ENCODE results near the gene SERPINE2. TPM values are rescaled to one million over a fixed set of nuclear protein-coding genes. Genes with fewer than 3 reads are reported as not detected.
"Not testable (repeated sequence)": the region's sequence is repeated elsewhere in the genome, so short reads cannot be mapped to it uniquely, and the experiment has no call there.

The SERPINE2 gene
- total RNA-seq, 2 experiments from 2014 or later, result 40.4 to 42.4 TPM

- DNase-seq (no peak), ATAC-seq (no peak)
- Mint-ChIP-seq H3K4me1 (ENCODE audit: low read depth) (peaks cover 26% of the 10 kb centered on the region), H3K27me3 (no peaks in the 10 kb centered on the region), H3K9me3 (no peaks in the 10 kb centered on the region), H3K27ac (no peak overlapping the region), H3K36me3 (ENCODE audit: low read depth) (no peaks in the 10 kb centered on the region), H3K4me3 (no peak overlapping the region)
- intact Hi-C loops (cut with micrococcal nuclease), result no loop called here
- POLR2A ChIA-PET, result no interaction called here
- CTCF ChIA-PET, result interaction anchor here (1.0 to 1.3 kb wide), 2 partner anchors 44 to 270 kb away, joined by 3 to 4 read pairs; no protein-coding TSS in a partner anchor
- TF ChIP-seq CTCF (IDR thresholded peaks at IDR 0.05), result no peak
Observed at GRCh38 chr2:224014336-224014735, 24.8 kb downstream of the SERPINE2 start.

- no peaks in the 10 kb centered on the region for H3K9me3 Mint-ChIP-seq
- CTCF ChIA-PET, result interaction anchor here (1.2 kb wide), 1 partner anchor 273 kb away, joined by 5 read pairs; no protein-coding TSS in a partner anchor
- POLR2A ChIA-PET, result no interaction called here
- no peak overlapping the region for H3K27ac Mint-ChIP-seq
- DNase-seq (no peak), ATAC-seq (no peak)
- no peaks in the 10 kb centered on the region for H3K27me3 Mint-ChIP-seq
- no peaks in the 10 kb centered on the region for H3K36me3 Mint-ChIP-seq (ENCODE audit: low read depth)
- peaks cover 18% of the 10 kb centered on the region for H3K4me1 Mint-ChIP-seq (ENCODE audit: low read depth)
- H3K4me3 Mint-ChIP-seq, result no peak overlapping the region
- intact Hi-C loops (cut with micrococcal nuclease), result no loop called here
- TF ChIP-seq CTCF (IDR thresholded peaks at IDR 0.05), result no peak
Observed at GRCh38 chr2:224011837-224012236, 27.2 kb downstream of the SERPINE2 start.

- Mint-ChIP-seq H3K4me3 (no peak overlapping the region), H3K27ac (no peak overlapping the region), H3K9me3 (no peaks in the 10 kb centered on the region), H3K4me1 (ENCODE audit: low read depth) (peaks cover 7% of the 10 kb centered on the region), H3K27me3 (no peaks in the 10 kb centered on the region), H3K36me3 (ENCODE audit: low read depth) (no peaks in the 10 kb centered on the region)
- no peak for TF ChIP-seq CTCF (IDR thresholded peaks at IDR 0.05)
- ChIA-PET CTCF (interaction anchor here (1.2 to 1.4 kb wide), 2 partner anchors 15 to 16 kb away, joined by 3 to 4 read pairs; no protein-coding TSS in a partner anchor), POLR2A (interaction anchor here (1.0 kb wide), 1 partner anchor 30 kb away, joined by 3 read pairs; no protein-coding TSS in a partner anchor)
- intact Hi-C loops (cut with micrococcal nuclease), result no loop called here
- DNase-seq (no peak), ATAC-seq (no peak)
Observed at GRCh38 chr2:224009605-224010315, 29.3 kb downstream of the SERPINE2 start.

- POLR2A ChIA-PET, result no interaction called here
- Mint-ChIP-seq H3K4me1 (ENCODE audit: low read depth) (peaks cover 7% of the 10 kb centered on the region), H3K27me3 (no peaks in the 10 kb centered on the region), H3K9me3 (no peaks in the 10 kb centered on the region), H3K36me3 (ENCODE audit: low read depth) (no peaks in the 10 kb centered on the region), H3K4me3 (no peak overlapping the region), H3K27ac (no peak overlapping the region)
- ATAC-seq (no peak), DNase-seq (no peak)
- CTCF ChIA-PET, result interaction anchor here (8.2 kb wide), 1 partner anchor 15 kb away, joined by 71 read pairs; no protein-coding TSS in a partner anchor
- no peak for TF ChIP-seq CTCF (IDR thresholded peaks at IDR 0.05)
- intact Hi-C loops (cut with micrococcal nuclease), result no loop called here
Observed at GRCh38 chr2:224008702-224009261, 30.3 kb downstream of the SERPINE2 start.

- intact Hi-C loops (cut with micrococcal nuclease), result no loop called here
- no peak for TF ChIP-seq CTCF (IDR thresholded peaks at IDR 0.05)
- Mint-ChIP-seq H3K9me3 (no peaks in the 10 kb centered on the region), H3K36me3 (ENCODE audit: low read depth) (peaks cover 15% of the 10 kb centered on the region), H3K4me1 (ENCODE audit: low read depth) (no peaks in the 10 kb centered on the region), H3K27me3 (no peaks in the 10 kb centered on the region), H3K4me3 (no peak overlapping the region), H3K27ac (no peak overlapping the region)
- DNase-seq, result no peak
- ChIA-PET POLR2A (no interaction called here), CTCF (interaction anchor here (1.0 to 8.2 kb wide), 4 partner anchors 11 to 280 kb away, joined by 3 to 71 read pairs (median 8); no protein-coding TSS in a partner anchor)
- no peak for ATAC-seq
Observed at GRCh38 chr2:224004105-224004695, 34.9 kb downstream of the SERPINE2 start.

- DNase-seq; ATAC-seq; H3K27me3 Mint-ChIP-seq; H3K9me3 Mint-ChIP-seq; H3K27ac Mint-ChIP-seq; CTCF ChIA-PET; POLR2A ChIA-PET; H3K4me1 Mint-ChIP-seq (ENCODE audit: low read depth); intact Hi-C loops (cut with micrococcal nuclease); H3K4me3 Mint-ChIP-seq: not testable (repeated sequence)
- H3K36me3 Mint-ChIP-seq (ENCODE audit: low read depth), result peaks cover 28% of the 10 kb centered on the region
Observed at GRCh38 chr2:224000662-224001061, 38.4 kb downstream of the SERPINE2 start.

All from activated CD8-positive, alpha-beta T cell treated with anti-CD3 and anti-CD28 coated beads for 36 hours (primary cell).